Stimulated activated CD8-positive, alpha-beta memory T cell treated with anti-CD3 and anti-CD28 coated beads, Interleukin-12 subunit alpha, Interleukin-12 subunit beta, amount 100 ng/mL, for 24 hours (primary cell): ENCODE data around the gene PRKCB.

Source experiments
- DNase-seq: peaks from one replicate; pipeline ENCODE4 v3.0.0-alpha.2; 2020; ENCODE audit errors: extremely low read depth

The PRKCB gene

GRCh38 chr16:23835390-23836077, at the start of gene PRKCB:
Gene PRKCB, plus strand, starts transcription at chr16:23835983.
- peak; percentile 73 for DNase-seq

GRCh38 chr16:23786964-23787561, 48.7 kb upstream of the PRKCB start:
- DNase-seq, result no peak

- DNase-seq, result no peak
These were observed 47.1 kb upstream of the PRKCB start for GRCh38 chr16:23788685-23789084.

DNA sequence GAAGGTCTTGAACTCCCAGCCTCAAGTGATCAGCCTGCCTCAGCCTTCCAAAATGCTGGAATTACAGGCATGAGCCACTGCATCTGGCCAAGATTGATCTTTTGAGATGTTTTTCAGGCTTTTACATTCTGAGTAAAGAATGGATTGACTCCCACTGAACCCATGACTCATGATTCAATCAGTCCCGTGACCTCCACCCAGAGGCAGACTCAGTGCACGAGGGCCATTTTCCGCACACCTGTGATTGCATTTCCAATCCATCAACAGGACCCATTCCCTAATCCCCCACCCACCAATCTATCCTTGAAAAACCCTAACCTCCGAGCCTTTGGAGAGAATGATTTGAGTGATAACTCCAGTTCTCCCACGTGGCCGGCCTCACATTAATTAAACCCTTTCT, 40.4 kb upstream of the PRKCB start:
- no peak for DNase-seq

DNA sequence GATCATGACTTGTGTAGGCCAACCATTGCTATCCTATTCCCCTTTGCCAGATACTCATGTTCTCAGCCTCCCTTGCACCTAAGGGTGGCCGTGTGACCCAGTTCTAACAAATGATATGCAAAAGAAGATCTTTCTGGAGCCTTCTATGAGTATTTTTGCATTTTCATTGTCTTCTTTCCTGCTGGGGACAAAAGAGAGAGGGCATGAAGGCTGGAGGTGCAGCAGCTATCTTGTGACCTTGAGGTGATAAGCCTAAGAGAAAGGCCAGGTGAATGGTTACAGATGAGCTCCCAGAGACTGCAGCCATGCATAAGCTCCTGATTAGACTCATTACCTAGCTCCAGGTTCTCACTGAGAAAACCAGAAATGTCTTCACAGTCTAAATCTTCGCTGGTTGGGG, 38.8 kb upstream of the PRKCB start:
- no peak for DNase-seq

DNA sequence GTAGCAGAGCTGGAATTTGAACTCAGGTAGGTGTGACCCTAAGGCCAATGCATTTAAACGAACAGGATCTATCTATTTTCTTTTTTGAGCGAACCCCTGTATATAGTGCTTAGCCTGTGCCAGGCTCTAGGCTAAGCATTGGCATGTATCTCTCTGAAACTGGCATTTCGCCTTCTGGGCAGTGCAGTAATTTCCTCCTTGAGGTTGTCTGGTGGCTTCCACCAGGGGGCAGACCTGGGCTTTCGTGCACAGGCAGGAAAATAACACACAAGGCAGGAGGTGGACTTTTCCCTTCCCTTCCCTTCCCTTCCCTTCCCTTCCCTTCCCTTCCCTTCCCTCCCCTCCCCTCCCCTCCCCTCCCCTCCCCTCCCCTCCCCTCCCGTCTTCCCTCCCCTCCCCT, 34.4 kb upstream of the PRKCB start:
- DNase-seq, result peak; percentile 47

DNA sequence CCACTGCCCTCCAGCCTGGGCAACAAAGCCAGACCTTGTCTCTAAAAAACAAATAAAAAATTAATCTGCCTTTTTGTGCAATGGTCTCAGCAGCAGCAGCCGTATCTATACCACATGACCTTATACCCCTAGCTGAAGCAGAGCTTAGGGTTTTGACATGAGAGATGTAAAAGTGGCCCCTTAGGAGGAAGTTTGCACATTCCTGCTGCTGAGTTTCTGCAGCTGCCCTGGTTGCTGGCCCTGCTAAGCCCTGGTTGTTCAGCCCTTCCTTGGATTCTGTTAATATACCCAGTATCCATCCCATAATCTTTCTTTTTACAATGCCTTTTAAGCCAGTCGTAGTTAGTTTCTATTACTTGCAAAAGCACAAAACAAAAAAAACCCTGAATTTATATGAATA, 33.0 kb upstream of the PRKCB start:
- no peak for DNase-seq

- peak; percentile 40 for DNase-seq
These were observed 32.1 kb upstream of the PRKCB start for GRCh38 chr16:23803591-23804123.

- DNase-seq, result no peak
These were observed 28.8 kb upstream of the PRKCB start for GRCh38 chr16:23807028-23807427.

- no peak for DNase-seq
These were observed 14.3 kb upstream of the PRKCB start for GRCh38 chr16:23821467-23821866.

GRCh38 chr16:23821875-23822688, 13.7 kb upstream of the PRKCB start:
- no peak for DNase-seq

DNA sequence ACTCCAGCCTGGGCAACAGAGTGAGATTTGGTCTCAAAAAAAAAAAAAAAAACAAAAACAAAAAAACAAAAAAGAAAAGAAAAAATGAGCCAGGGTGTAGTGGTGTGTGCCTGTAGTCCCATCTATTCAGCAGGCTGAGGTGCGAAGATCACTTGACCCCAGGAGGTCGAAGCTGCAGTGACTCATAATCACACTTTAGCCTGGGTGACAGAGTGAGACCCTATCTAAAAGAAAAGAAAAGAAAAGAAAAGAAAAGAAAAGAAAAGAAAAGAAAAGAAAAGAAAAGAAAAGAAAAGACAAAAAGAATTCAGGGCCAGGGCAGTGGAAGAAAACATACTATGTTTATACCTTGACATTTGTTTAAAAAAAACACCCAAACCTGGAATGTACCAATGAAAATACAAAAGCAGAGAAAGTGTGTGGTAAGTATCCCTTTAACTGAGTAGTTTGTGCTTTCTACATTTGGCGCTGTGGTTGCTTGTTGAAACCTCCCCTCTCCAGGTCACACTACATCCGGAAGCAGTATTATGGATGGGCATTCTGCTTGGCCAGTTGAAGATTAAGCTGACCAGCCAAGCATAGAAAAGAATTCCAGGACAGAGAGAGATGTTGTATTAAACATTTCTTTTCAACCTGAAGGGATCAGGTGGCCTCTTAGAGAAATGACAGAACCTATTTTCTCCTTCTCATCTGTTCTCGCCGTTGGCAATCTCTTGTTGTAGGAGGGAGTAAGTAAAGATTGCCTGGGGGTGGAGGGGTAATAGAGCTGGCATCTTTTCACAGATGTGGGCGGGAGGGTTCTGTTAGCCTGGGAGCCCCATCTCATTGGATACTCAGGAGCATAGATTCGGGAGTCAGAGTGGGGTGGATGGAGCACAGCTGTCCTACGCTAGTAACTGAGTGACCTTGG, 12.1 kb upstream of the PRKCB start:
- no peak for DNase-seq

DNA sequence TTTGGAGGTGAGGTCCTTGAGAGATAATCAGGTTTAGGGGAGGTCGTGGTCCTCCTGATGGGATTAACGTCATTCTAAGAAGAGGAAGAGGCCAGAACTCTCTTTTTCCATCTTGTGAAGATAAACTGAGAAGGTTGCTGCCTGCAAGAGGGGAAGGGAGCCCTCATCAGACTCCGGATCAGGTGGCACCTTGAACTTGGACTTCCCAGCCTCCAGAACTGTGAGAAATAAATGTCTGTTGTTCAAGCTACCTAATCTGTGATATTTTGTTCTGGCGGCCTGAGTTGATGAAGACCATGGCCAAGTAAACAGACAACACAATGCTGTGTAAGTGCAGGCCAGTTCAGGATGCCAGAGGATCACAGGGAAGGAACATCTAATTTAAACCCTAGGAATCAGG, 10.9 kb upstream of the PRKCB start:
- DNase-seq, result no peak

GRCh38 chr16:23826528-23827045, 9.2 kb upstream of the PRKCB start:
- DNase-seq, result no peak

DNA sequence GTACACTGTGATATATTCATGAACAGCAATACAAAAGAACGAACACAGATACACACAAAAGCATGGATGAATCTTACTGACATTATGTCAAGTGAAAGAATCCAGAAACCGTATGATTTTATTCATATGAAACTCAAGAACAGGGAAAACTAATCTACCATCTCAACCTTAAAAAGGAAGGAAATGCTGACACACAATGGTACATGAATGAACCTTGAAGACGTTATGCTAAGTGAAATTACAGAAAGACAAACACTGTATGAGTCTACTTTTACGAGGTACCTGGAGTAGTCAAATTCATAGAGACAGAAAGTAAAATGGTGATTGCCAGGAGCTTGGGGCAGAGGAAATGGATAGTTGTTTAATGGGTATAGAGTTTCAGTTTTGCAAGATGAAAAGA, 8.7 kb upstream of the PRKCB start:
- DNase-seq, result no peak

DNA sequence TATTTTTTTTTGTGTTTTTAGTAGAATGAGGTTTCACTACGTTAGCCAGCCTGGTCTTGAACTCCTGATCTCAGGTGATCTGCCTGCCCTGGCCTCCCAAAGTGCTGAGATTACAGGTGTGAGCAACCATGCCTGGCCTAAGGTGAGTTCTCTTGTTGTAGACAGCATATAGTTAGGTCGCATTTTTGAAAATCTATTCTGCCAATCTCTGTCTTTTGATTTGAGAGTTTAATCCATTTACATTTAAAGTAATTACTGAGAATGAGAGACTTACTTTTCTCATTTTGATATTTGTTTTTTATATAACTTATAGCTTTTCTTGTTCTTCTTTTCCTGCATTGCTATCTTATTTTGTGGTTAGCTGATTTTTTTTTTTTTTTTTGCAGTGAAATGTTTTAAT, 6.3 kb upstream of the PRKCB start:
- no peak for DNase-seq

DNA sequence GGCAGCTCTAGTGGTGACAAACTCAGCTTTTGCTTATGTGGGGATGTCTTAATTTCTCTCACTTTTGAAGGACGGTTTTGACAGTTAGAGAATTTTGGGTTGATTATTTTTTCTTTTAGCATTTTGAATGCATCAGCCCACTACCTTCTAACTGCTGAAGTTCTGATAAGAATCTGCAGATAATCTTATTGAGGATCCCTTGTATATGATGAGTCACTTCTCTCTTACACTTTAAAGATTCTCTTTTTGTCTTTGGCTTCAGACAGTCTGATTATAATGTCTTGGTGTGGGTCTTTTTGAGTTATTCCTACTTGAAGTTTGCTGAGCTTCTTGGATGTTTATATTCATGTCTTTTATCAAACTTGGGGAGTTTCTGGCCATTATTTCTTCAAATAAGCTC, 5.5 kb upstream of the PRKCB start:
- no peak for DNase-seq

- DNase-seq, result no peak
These were observed 2.9 kb upstream of the PRKCB start for GRCh38 chr16:23832882-23833281.

- DNase-seq, result no peak
These were observed 2.3 kb upstream of the PRKCB start for GRCh38 chr16:23833504-23833903.

DNA sequence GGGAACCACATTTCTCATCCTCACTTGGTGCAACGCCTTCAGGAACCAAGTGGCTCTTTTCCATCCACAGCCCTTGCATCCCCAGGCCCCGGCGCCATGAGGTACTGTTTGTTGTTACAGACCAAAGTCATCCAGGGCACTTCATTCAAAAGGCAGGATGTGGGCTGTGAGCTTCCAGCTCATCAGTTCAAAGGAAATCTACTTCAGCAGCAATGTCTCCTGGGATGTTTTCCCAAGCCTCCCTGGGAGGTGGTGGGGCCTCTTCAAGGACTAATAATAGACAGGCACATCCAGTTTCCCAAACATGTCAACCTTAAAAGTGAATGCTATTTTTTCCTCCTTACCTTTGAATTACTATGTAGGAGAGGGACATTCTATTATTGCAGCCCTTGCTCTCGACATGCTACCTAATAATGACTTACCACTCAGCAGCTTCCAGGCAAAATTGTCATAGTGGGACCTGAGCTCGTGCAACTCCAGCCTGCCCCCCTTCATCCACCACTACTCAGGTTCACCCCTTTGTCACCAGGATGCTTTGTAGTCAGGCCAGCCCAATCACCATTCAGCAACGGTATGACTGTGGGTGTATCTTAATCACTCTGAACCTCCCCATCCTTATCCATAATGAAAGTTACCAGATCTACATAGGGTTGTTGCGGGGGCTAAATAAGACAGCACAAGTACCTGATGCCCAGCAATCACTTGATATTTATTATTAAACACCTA, 1.7 kb upstream of the PRKCB start:
- no peak for DNase-seq

DNA sequence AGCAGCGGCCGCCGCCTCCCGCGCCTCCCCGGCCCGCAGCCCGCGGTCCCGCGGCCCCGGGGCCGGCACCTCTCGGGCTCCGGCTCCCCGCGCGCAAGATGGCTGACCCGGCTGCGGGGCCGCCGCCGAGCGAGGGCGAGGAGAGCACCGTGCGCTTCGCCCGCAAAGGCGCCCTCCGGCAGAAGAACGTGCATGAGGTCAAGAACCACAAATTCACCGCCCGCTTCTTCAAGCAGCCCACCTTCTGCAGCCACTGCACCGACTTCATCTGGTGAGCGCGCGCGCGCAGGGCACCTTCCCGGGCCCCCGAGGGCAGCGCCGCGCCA, 258 bp downstream of the PRKCB start:
- no peak for DNase-seq
